ENCODE measurements around the gene AGFG2.

AGFG2 gene

DNA sequence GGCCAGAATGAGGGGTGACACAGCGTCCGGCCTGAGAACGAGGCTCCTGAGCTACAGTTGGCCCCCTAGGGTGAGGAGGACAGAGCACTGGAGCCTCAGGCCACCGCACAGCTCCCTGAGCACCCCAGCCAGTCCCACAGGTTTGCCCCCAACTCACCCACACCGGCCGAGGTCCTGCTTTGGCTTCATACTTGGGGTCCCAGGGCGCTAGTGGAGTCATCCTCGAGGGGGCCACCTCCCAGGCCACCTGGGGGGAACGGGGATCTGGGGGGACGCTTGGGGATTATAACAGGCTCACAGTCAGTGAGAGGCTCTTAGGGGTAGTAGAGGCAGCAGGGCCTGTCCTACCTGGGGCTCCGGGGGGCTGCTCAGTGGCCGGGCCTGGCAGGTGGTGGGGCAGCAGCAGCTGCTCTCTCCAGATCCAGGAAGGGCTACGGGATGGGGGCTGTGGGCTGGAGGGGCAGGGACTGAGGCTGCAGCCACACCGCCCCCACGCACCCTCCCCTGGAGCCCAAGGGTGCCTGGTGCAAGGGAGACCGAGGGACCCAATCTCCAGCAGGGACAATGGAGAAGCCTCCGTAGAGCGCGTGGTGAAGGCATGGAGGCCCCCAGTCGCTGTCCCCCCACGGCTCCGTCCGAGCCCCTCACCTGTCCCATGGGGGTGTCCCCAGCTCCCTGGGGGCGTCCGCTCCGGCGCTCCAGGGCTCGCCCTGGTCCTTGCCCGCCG, 34.1 kb downstream of the AGFG2 start:
- Histone ChIP-seq H3K4me1 (ENCODE audit: control insufficient read depth, low read length) (peaks cover 25% of the 10 kb centered on the region), H3K9me2 (replicated peaks; ENCODE audit: control insufficient read depth, low read length) (no peaks in the 10 kb centered on the region), H3K4me3 (ENCODE audit: low read length) (no peak overlapping the region), H3K27me3 (ENCODE audit: control insufficient read depth, low read length) (peaks cover 11% of the 10 kb centered on the region), H3K79me2 (ENCODE audit: control insufficient read depth, low read length) (no peaks in the 10 kb centered on the region), H3K4me2 (ENCODE audit: low read length) (no peak overlapping the region), H3F3A (ENCODE audit: control insufficient read depth, insufficient read depth) (no peaks in the 10 kb centered on the region), H3K9me3 (ENCODE audit: control insufficient read depth, insufficient read depth, low read length) (no peaks in the 10 kb centered on the region), H4K20me1 (ENCODE audit: control insufficient read depth, insufficient read depth, low read depth, low read length) (peaks cover 5% of the 10 kb centered on the region; the same call in 1 of the 2 replicates), H3K36me3 (ENCODE audit: control insufficient read depth, low read length) (peaks cover 38% of the 10 kb centered on the region), H3K27ac (ENCODE audit: low read depth, low read length) (no peak overlapping the region)
- TF ChIP-seq, protein P1, sequence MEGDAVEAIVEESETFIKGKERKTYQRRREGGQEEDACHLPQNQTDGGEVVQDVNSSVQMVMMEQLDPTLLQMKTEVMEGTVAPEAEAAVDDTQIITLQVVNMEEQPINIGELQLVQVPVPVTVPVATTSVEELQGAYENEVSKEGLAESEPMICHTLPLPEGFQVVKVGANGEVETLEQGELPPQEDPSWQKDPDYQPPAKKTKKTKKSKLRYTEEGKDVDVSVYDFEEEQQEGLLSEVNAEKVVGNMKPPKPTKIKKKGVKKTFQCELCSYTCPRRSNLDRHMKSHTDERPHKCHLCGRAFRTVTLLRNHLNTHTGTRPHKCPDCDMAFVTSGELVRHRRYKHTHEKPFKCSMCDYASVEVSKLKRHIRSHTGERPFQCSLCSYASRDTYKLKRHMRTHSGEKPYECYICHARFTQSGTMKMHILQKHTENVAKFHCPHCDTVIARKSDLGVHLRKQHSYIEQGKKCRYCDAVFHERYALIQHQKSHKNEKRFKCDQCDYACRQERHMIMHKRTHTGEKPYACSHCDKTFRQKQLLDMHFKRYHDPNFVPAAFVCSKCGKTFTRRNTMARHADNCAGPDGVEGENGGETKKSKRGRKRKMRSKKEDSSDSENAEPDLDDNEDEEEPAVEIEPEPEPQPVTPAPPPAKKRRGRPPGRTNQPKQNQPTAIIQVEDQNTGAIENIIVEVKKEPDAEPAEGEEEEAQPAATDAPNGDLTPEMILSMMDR (IDR thresholded peaks at IDR 0.05; ENCODE audit: low read depth, low read length, poor library complexity, severe bottlenecking) = peak; percentile 5
- no peak for TF ChIP-seq EZH2phosphoT487 (IDR thresholded peaks at IDR 0.05; ENCODE audit: borderline replicate concordance, low read length)

DNA sequence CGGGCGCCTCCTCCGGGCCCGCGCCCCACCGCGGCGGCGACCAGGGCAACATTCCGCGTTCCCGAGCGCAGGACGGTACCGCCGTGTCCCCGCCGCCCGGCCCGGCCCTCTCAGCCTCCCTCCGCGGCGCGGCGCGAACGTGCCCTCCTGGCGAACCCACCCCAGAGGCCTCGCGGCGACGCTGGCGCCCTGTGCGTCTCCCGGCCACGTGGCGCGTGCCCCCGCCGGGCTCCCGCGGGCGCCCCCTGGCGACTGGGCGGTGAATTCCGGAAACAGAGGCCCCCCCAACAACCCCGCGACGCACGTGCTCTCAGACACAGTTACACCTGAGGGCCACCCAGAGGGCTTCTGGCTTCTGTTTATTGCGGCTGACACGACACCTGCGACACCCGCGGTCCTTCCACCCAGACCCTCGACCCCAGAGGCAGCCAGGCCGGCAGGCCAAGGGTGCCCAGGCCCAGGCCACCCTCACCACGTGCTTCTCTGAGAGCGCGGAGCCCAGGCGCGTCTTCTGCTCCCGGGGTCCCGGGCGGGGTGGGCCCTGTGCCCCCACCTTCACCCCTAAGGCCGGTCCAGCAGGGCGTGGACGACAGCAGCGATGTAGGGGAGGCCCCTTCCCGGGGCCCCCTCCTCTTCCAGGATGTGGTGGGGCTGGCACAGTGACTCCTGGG, 34.8 kb downstream of the AGFG2 start, which contains the start of gene SAP25:
Gene SAP25 (minus strand): TSS at position 210 of the 671 bp plus-strand sequence. CDS start 158 bp downstream, at position 52.
- Histone ChIP-seq H3K9me3 (ENCODE audit: control insufficient read depth, insufficient read depth, low read length) (no peaks in the 10 kb centered on the region), H3K36me3 (ENCODE audit: control insufficient read depth, low read length) (peaks cover 45% of the 10 kb centered on the region), H3K4me2 (ENCODE audit: low read length) (no peak within 1 kb of the TSS), H3F3A (ENCODE audit: control insufficient read depth, insufficient read depth) (no peaks in the 10 kb centered on the region), H3K4me1 (ENCODE audit: control insufficient read depth, low read length) (peaks cover 19% of the 10 kb centered on the region), H3K27ac (ENCODE audit: low read depth, low read length) (no peak within 1 kb of the TSS), H4K20me1 (ENCODE audit: control insufficient read depth, insufficient read depth, low read depth, low read length) (peaks cover 5% of the 10 kb centered on the region; the same call in 1 of the 2 replicates), H3K4me3 (ENCODE audit: low read length) (no peak within 1 kb of the TSS), H3K79me2 (ENCODE audit: control insufficient read depth, low read length) (no peaks in the 10 kb centered on the region), H3K9me2 (replicated peaks; ENCODE audit: control insufficient read depth, low read length) (no peaks in the 10 kb centered on the region), H3K27me3 (ENCODE audit: control insufficient read depth, low read length) (peaks cover 11% of the 10 kb centered on the region)
- TF ChIP-seq, protein P1 (IDR thresholded peaks at IDR 0.05; ENCODE audit: low read depth, low read length, poor library complexity, severe bottlenecking) = no peak
- TF ChIP-seq EZH2phosphoT487 (IDR thresholded peaks at IDR 0.05; ENCODE audit: borderline replicate concordance, low read length) = no peak

DNA sequence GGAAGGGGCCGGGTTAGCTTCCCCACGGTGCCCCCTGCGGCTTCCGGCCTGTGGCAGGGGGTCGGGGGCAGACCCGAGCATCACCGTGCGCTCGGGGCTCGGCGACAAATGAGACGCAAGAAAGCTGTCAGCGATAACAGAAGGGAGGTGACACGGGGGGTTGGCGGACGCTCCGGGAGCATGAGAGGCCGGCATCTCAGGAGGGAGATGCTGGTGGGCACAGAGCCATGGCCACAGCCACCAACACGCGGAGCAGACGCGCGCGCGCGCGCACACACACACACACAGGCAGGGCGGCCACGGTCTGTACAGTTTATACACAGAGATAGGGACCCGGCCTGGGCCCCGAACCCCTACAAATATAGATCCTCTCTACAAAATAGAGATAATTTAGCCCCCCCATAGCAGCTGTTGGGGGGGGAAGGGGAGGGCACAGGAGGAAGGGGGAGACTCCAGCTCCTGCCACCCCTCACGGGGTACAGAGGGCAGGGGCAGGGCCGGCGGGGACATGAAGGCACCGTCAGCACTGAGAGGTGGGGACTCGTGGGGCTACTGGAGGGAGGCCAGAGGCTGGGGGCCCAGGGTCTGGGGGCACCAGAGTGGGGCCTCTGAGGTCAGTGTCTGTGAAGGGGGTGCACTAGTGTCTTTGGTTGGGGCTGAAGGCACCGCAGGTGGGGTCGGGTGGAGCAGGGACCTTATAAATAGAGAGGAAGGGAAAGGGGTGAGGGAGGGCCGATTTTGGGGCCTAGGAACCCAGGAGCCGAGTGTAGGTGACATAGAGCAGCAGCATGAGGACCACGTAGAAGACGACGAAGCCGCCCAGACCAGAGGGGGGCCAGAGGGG, 35.6 kb downstream of the AGFG2 start:
- no peaks in the 10 kb centered on the region for H3K79me2 ChIP-seq (ENCODE audit: control insufficient read depth, low read length)
- H3K9me3 ChIP-seq (ENCODE audit: control insufficient read depth, insufficient read depth, low read length) = no peaks in the 10 kb centered on the region
- H3K36me3 ChIP-seq (ENCODE audit: control insufficient read depth, low read length) = peaks cover 49% of the 10 kb centered on the region
- H3F3A ChIP-seq (ENCODE audit: control insufficient read depth, insufficient read depth) = no peaks in the 10 kb centered on the region
- peaks cover 4% of the 10 kb centered on the region; the same call in 1 of the 2 replicates for H4K20me1 ChIP-seq (ENCODE audit: control insufficient read depth, insufficient read depth, low read depth, low read length)
- TF ChIP-seq EZH2phosphoT487 (IDR thresholded peaks at IDR 0.05; ENCODE audit: borderline replicate concordance, low read length) = no peak
- TF ChIP-seq, protein P1 (IDR thresholded peaks at IDR 0.05; ENCODE audit: low read depth, low read length, poor library complexity, severe bottlenecking) = no peak
- no peak overlapping the region for H3K27ac ChIP-seq (ENCODE audit: low read depth, low read length)
- H3K4me1 ChIP-seq (ENCODE audit: control insufficient read depth, low read length) = peaks cover 15% of the 10 kb centered on the region
- no peak overlapping the region for H3K4me3 ChIP-seq (ENCODE audit: low read length)
- H3K27me3 ChIP-seq (ENCODE audit: control insufficient read depth, low read length) = peaks cover 9% of the 10 kb centered on the region
- H3K9me2 ChIP-seq (replicated peaks; ENCODE audit: control insufficient read depth, low read length) = no peaks in the 10 kb centered on the region
- H3K4me2 ChIP-seq (ENCODE audit: low read length) = no peak overlapping the region

Data from DOHH2 (cell line).